Heart right ventricle (tissue), 16 donors: ENCODE results near the gene KCNMB4. TPM values are rescaled to one million over a fixed set of nuclear protein-coding genes. Genes with fewer than 3 reads are reported as not detected.

Experiments used
- ATAC-seq, 8 donors: fragments of 200-7000 bp; cut with Tn5 transposase; one replicate each; pipeline ENCODE4 v1.9.1; 2020; ENCODE audit warnings: mild to moderate bottlenecking in 8 of 8, moderate library complexity in 8 of 8, moderate number of reproducible peaks in 1 of 8
- DNase-seq, 2 donors: peaks; one replicate each; pipeline ENCODE4 v3.0.0-alpha.2; 2020
- H3K27ac ChIP-seq, 10 donors: fragments of 200-600 bp; sonication (generic) in 2 of 10; one replicate each; pipeline versions ENCODE4 v1.5.0 to v1.8.0; 2020 to 2022; ENCODE audit warnings: mild to moderate bottlenecking in 3 of 10
- H3K27me3 ChIP-seq, 7 donors: fragments of 200-600 bp; one replicate each; pipeline ENCODE4 v1.8.0; 2021 to 2022; ENCODE audit warnings: mild to moderate bottlenecking in 2 of 7
- H3K36me3 ChIP-seq, 9 donors: fragments of 200-600 bp; sonication (generic) in 1 of 9; one replicate each; pipeline versions ENCODE4 v1.5.0 to v1.8.0; 2020 to 2022; ENCODE audit warnings: mild to moderate bottlenecking in 2 of 9
- H3K4me1 ChIP-seq, 9 donors: fragments of 200-600 bp; sonication (generic) in 1 of 9; one replicate each; pipeline versions ENCODE4 v1.5.0 to v1.8.0; 2020 to 2022; ENCODE audit warnings: mild to moderate bottlenecking in 4 of 9
- H3K4me3 ChIP-seq, 10 donors: fragments of 200-600 bp; sonication (generic) in 2 of 10; one replicate each; pipeline versions ENCODE4 v1.5.0 to v1.8.0; 2020 to 2022; ENCODE audit warnings: mild to moderate bottlenecking in 7 of 10, moderate library complexity in 2 of 10
- H3K9me3 ChIP-seq, 11 donors: fragments of 200-600 bp in 10 of 11; sonication (generic) in 2 of 11; one replicate each; pipeline versions ENCODE4 v1.5.0 to v1.8.0; 2013 to 2022; ENCODE audit warnings: mild to moderate bottlenecking in 2 of 11, control low read depth in 1 of 11, moderate library complexity in 1 of 11
- WGBS, 2 donors: extraction: QIAGEN DNeasy Blood & Tissue Kit; methylation state at CpG; one replicate each; pipeline ENCODE4 v1.1.7; 2013; ENCODE audit warnings: inconsistent platforms in 1 of 2; 5-methylcytosine and 5-hydroxymethylcytosine counted together
- intact Hi-C, 10 donors: fragments of 100-400 bp; cut with DNase I; formaldehyde crosslinking; loops; one replicate each; pipeline versions ENCODE4 v1.11.1 to v1.14.2; 2022
- polyA plus RNA-seq, 2 donors: library from polyadenylated mRNA; stranded (reverse); fragments of 200-250 nt; gene quantifications; one replicate each; pipeline ENCODE4 v1.2.3, GENCODE V29; 2013
- total RNA-seq, 10 donors: library from RNA; stranded (reverse); fragmentation: NEBNext Ultra II Directional in 3 of 10; extraction: Animal tissue kit (Norgen Biotek cat#: 25700) in 3 of 10; gene quantifications; one replicate each; pipeline versions ENCODE4 v1.2.1 to v1.2.4, GENCODE V29; 2021 to 2023
- TF ChIP-seq, protein P1 (sequence below), 9 donors: fragments of 200-600 bp; sonication (generic) in 2 of 9; IDR thresholded peaks; one replicate each; pipeline versions ENCODE4 v1.5.0 to v1.8.0; 2021 to 2022; ENCODE audit warnings: antibody characterized with exemption in 9 of 9, mild to moderate bottlenecking in 5 of 9, moderate library complexity in 1 of 9
- donor health status: Arrhythmogenic right ventricular cardiomyopathy.
- donor health status: ischemic (EF 13 %, LVEDD 7.1; RV severe dilation, severe dysfunction).
- donor health status: healthy with polysubstance abuse.
- donor health status: DM: no; HTN: yes; CAD: no.
- donor health status: DM: no; HTN: no; CAD: no.
- donor health status: ischemic (EF 25% LVEDD 6.9; RV normal size, moderate dysfunction).
- donor health status: ischemic (EF 25% LVEDD 5.7; RV mildly dilated, moderate dysfunction).
- donor health status: healthy.
- donor health status: DM: yes; HTN: yes; CAD: no.
- donor health status: Ischemic cardiomyopathy.
- donor health status: ischemic (EF 35%, LVEDD 5.7; RV mildly dilated, moderate dysfunction).
- donor health status: nonischemic (EF 11% LVEDD 7.7; RV severe dilation, severe dysfunction).
- donor health status: DM: yes; HTN: yes; CAD: no.
- donor health status: PGD.
- donor health status: ischemic (EF 29% LVEDD 5.4; RV normal size, mild dysfunction).
- donor health status: nonischemic (EF 23%, LVEDD 6.1; RV moderate dilation, normal function).

Gene KCNMB4
- total and polyA plus RNA-seq, 12 donors = 1.2 to 3.8 (median 2.0) TPM

DNA sequence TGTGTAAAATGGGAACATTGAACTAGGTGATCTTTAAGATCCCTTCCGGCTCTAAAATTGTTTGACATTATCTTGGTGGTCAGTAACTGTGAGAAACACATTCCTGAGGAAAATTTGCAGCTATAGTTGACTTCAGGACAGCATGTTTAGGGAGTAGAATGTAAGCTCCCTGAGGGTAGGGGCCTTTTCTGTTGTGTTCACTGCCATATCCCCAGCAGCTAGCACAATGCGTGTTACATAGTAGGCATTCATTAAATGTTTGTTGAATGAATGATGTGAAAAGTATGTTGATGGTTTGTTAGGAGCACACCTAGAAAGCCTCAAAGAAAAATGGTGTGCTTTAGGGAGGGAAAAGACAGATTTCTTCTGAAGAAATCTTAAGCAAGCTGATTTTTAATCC, 38.5 kb upstream of the KCNMB4 start:
- TF ChIP-seq, protein P1, sequence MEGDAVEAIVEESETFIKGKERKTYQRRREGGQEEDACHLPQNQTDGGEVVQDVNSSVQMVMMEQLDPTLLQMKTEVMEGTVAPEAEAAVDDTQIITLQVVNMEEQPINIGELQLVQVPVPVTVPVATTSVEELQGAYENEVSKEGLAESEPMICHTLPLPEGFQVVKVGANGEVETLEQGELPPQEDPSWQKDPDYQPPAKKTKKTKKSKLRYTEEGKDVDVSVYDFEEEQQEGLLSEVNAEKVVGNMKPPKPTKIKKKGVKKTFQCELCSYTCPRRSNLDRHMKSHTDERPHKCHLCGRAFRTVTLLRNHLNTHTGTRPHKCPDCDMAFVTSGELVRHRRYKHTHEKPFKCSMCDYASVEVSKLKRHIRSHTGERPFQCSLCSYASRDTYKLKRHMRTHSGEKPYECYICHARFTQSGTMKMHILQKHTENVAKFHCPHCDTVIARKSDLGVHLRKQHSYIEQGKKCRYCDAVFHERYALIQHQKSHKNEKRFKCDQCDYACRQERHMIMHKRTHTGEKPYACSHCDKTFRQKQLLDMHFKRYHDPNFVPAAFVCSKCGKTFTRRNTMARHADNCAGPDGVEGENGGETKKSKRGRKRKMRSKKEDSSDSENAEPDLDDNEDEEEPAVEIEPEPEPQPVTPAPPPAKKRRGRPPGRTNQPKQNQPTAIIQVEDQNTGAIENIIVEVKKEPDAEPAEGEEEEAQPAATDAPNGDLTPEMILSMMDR (IDR thresholded peaks at IDR 0.05) = no peak
- DNase-seq (no peak), ATAC-seq (no peak)
- H3K4me1 ChIP-seq = no peaks in the 10 kb centered on the region
- 98 to 100% methylated on average over 2 of the region's 2 CpGs for WGBS, 2 donors
- H3K9me3 ChIP-seq = no peaks in the 10 kb centered on the region
- H3K36me3 ChIP-seq = peaks cover 0 to 43% (median 4%) of the 10 kb centered on the region in 9 donors
- no peak overlapping the region for H3K27ac ChIP-seq
- H3K27me3 ChIP-seq = no peaks in the 10 kb centered on the region
- H3K4me3 ChIP-seq = no peak overlapping the region
- intact Hi-C loops = no loop called here

DNA sequence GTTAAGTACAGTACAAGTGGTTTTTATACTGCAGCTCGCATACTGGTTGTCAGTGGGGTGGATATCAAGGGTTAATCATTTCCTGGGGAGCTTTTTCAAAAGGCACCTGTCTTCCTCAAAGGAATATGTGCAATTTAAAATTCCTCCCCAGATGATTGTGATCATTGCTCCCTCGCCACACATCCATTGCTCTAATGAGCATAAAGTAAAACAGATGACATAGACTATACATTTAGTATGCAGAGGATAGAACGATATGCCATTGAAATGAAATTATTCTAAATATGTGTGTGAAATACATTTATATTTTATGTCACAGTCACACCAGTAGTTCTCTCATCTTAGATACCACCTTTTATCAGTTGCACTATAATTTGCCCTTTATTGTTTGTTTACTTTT, 36.4 kb upstream of the KCNMB4 start:
- intact Hi-C loops = no loop called here
- Histone ChIP-seq H3K9me3 (no peaks in the 10 kb centered on the region), H3K36me3 (peaks cover 0 to 24% (median 5%) of the 10 kb centered on the region in 9 donors), H3K27me3 (no peaks in the 10 kb centered on the region), H3K27ac (no peak overlapping the region), H3K4me3 (no peak overlapping the region), H3K4me1 (no peaks in the 10 kb centered on the region)
- ATAC-seq (no peak), DNase-seq (no peak)
- TF ChIP-seq, protein P1 (IDR thresholded peaks at IDR 0.05) = no peak
- 98% methylated on average over 3 of the region's 3 CpGs for WGBS, 2 donors

DNA sequence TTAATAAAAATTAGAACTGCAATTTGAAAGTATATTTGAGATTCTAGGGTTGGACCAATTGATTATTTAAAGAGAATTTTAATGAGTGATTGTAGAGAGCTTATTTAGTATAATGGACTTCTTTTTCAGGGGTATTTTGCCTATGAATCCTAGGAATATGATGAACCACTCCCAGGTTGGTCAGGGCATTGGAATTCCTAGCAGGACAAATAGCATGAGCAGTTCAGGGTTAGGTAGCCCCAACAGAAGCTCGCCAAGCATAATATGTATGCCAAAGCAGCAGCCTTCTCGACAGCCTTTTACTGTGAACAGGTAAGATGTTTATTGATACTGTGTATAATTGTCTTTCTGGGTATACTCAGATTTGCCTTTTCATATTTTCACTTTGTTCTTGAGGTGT, 35.9 kb upstream of the KCNMB4 start:
- DNase-seq (no peak), ATAC-seq (no peak)
- H3K27ac ChIP-seq = no peak overlapping the region
- intact Hi-C loops = no loop called here
- 97 to 99% methylated on average over 2 of the region's 2 CpGs for WGBS, 2 donors
- H3K4me1 ChIP-seq = no peaks in the 10 kb centered on the region
- H3K9me3 ChIP-seq = no peaks in the 10 kb centered on the region
- TF ChIP-seq, protein P1 (IDR thresholded peaks at IDR 0.05) = no peak
- no peaks in the 10 kb centered on the region for H3K27me3 ChIP-seq
- H3K36me3 ChIP-seq = peaks cover 0 to 24% (median 6%) of the 10 kb centered on the region in 9 donors
- no peak overlapping the region for H3K4me3 ChIP-seq

DNA sequence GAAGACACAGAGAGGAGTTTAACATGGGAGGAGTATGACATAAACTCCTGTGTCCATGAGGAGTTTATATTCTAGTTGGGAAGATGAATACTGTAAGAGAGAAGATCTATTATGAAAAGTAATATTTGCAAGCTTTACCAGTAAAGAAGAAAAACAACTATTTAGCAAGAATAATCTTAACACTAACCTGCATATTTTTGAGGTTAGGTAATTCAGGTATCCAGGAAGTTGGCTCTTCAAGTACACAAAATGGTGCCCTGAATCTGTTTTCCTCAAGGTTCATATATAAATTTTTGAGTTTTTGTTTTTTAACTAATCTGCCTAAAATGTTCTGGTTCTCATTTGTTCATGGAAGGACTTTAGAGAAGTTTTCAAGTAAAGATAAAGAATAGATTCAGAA, 33.9 kb upstream of the KCNMB4 start:
- peaks cover 0 to 43% (median 6%) of the 10 kb centered on the region in 9 donors for H3K36me3 ChIP-seq
- H3K4me3 ChIP-seq = no peak overlapping the region
- intact Hi-C loops = no loop called here
- H3K9me3 ChIP-seq = no peaks in the 10 kb centered on the region
- no peaks in the 10 kb centered on the region for H3K27me3 ChIP-seq
- ATAC-seq (no peak), DNase-seq (no peak)
- H3K4me1 ChIP-seq = no peaks in the 10 kb centered on the region
- no peak overlapping the region for H3K27ac ChIP-seq
- TF ChIP-seq, protein P1 (IDR thresholded peaks at IDR 0.05) = no peak
